ENCODE measurements around the gene CCDC6.

DNA sequence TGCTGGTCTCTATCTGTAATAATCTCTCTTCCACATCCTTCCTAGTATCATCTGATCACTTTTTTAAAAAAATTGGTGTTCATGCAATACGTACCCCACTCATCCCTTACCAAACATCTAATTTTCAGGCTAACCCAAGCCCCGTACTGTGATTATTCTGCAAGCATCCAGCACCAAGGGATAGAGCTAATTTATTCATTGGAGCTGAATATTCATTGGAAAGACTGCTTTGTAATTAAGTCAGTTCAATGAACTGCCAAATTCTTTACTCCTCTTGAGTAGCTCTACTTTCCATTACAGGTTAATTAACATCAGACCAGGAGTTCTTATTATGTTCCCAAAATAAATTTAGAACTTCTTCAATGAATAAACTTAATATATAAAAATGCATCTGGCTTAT, 86.7 kb downstream of the CCDC6 start:
- TF ChIP-seq POLR3A (IDR thresholded peaks at IDR 0.05; ENCODE audit: borderline replicate concordance, extremely low read depth, insufficient read depth, insufficient read length): no peak
- no peak for TF ChIP-seq RAD21 (CRISPR knock-in tag; conservative IDR thresholded peaks at IDR 0.05 in 1 of 2, IDR thresholded peaks at IDR 0.05 in 1 of 2)
- TF ChIP-seq TAF1 (IDR thresholded peaks at IDR 0.05; ENCODE audit: control insufficient read depth, extremely low read depth, insufficient read depth, low read length, severe bottlenecking): no peak
- TF ChIP-seq POLR2A (conservative IDR thresholded peaks at IDR 0.05): no peak
- TF ChIP-seq, protein P1, sequence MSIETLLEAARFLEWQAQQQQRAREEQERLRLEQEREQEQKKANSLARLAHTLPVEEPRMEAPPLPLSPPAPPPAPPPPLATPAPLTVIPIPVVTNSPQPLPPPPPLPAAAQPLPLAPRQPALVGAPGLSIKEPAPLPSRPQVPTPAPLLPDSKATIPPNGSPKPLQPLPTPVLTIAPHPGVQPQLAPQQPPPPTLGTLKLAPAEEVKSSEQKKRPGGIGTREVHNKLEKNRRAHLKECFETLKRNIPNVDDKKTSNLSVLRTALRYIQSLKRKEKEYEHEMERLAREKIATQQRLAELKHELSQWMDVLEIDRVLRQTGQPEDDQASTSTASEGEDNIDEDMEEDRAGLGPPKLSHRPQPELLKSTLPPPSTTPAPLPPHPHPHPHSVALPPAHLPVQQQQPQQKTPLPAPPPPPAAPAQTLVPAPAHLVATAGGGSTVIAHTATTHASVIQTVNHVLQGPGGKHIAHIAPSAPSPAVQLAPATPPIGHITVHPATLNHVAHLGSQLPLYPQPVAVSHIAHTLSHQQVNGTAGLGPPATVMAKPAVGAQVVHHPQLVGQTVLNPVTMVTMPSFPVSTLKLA (conservative IDR thresholded peaks at IDR 0.05): no peak
- no peak for TF ChIP-seq SP2 (IDR thresholded peaks at IDR 0.05; ENCODE audit: extremely low read depth, low read depth, low read length, poor library complexity, severe bottlenecking)
- no peak for TF ChIP-seq PBX2 (CRISPR knock-in tag; IDR thresholded peaks at IDR 0.05; ENCODE audit: low read depth)
- no peak for TF ChIP-seq PBX2 (tag; conservative IDR thresholded peaks at IDR 0.05; ENCODE audit: low read depth)
- TF ChIP-seq, protein P2, sequence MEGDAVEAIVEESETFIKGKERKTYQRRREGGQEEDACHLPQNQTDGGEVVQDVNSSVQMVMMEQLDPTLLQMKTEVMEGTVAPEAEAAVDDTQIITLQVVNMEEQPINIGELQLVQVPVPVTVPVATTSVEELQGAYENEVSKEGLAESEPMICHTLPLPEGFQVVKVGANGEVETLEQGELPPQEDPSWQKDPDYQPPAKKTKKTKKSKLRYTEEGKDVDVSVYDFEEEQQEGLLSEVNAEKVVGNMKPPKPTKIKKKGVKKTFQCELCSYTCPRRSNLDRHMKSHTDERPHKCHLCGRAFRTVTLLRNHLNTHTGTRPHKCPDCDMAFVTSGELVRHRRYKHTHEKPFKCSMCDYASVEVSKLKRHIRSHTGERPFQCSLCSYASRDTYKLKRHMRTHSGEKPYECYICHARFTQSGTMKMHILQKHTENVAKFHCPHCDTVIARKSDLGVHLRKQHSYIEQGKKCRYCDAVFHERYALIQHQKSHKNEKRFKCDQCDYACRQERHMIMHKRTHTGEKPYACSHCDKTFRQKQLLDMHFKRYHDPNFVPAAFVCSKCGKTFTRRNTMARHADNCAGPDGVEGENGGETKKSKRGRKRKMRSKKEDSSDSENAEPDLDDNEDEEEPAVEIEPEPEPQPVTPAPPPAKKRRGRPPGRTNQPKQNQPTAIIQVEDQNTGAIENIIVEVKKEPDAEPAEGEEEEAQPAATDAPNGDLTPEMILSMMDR (IDR thresholded peaks at IDR 0.05 in 2 of 3, conservative IDR thresholded peaks at IDR 0.05 in 1 of 3; ENCODE audit: insufficient read depth in 2 of 3, low read depth in 1 of 3, low read length in 3 of 3): no peak
